HG02938 (cell line): ENCODE measurements around the gene CEP76.
"Not testable (repeated sequence)": the region's sequence is repeated elsewhere in the genome, so short reads cannot be mapped to it uniquely, and the experiment has no call there.

Experiments
- ATAC-seq: cut with Tn5 transposase; IDR thresholded peaks from one replicate; pipeline ENCODE4 v1.9.1; 2021; ENCODE audit warnings: mild to moderate bottlenecking, moderate library complexity; ENCODE audit not compliant: unreplicated experiment

CEP76 gene

GRCh38 chr18:12645751-12646203, 56.7 kb downstream of the CEP76 start:
- ATAC-seq, result no peak

DNA sequence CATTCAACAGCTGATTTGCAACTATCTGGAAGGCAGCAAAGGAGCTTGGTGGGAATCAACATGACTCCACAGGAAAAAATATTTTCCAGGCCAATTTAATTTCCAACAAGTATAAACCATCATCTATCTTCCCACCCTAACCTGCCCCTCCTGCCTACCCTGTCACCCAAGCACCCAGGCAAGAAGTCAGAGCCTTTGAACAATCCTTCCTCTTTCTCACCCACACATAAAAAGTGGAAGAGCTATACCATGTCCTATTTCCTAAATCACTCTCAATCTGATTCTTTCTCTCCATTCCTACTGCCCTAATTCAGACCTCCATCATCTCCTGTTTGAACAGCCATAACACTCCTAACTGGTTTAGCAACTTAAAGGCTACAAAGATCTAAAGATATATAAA, 57.3 kb downstream of the CEP76 start:
- ATAC-seq, result no peak

DNA sequence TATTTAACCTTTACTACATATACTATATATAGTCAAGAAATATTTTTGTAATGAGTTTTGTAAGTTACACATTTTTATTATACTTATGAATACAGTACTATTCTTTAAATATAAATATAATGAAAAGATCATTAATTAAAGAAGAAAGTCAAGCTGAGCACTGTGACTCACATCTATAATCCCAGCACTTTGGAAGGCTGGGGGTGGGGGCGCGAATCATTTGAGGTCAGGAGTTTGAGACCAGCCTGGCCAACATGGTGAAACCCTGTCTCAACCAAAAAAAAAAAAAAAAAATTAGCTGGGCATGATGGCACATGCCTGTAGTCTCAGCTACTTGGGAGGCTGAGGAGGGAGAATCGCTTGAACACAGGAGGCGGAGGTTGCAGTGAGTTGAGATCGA, 58.8 kb downstream of the CEP76 start:
- not testable (repeated sequence) for ATAC-seq

DNA sequence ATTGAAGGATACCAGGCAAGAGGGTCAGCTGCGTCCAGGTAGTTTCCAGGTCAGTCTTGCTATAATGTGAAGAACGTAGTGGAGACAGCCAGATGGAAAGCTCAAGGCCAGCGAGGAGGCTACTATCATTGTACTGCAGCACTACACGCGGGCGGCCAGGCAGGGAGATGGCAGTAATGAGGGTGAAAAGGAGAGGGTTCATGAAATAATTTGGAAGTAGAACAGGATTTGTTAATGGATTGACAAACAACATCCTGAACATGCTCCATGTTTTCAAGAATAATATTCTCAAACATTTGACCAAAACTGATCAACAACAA, 61.7 kb downstream of the CEP76 start:
- ATAC-seq, result no peak

DNA sequence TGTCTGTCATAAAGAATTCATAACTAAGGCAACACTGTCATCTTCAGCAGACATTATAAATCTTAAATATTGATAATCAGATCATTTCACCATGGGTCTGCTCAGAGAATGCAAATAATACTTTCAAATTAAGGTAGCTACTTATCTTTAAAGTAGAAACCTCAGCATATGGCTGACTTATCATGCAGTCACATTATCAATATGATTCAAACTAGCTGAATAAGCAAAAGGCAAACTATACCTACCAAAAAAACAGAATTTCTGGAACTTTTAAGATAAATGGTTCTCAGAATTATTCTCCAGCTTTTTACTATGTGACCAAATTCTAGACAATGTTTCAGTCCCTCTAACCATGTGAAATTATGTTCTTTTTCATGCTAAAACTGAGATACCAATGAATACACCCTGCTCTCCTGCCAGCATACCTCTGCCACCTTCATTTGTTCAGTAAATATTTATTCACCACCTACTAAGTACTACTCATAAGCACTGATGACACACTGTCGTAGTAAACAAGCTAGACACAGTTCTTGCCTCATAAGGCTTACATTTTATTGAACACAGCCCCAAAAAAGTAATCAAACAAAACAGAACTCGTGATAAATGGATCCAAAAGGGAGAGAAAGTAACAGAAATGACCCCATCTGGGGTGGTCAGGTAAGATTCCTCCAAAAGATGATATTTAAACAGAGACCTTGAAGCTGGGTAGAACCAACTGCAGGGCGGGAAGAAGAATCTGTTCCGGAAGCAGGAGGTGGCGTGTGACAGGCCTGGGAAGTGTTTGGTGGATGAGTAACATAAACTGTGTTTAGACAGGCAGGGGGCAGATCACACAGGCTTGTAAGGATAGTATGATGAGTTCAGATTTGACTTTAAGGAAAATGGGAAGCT, 62.3 kb downstream of the CEP76 start:
- no peak for ATAC-seq

DNA sequence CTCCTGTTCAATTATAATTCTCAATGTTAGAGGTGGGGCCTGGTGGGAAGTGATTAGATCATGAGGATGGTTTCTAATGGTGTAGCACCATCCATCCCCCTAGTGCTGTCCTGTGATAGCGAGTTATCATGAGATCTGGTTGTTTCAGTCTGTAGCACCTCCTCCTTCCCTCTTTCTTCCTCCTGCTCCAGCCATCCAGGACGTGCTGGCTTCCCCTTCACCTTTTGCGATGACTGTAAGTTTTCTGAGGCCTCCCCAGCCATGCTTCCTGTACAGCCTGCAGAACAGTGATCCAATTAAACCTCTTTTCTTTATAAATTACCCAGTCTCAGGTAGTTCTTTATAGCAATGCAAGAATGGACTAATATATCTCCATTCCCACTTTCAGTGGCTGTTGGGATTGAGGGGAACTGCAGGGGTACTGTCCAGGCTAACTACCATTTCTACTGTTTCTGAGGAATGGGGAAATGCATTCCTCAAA, 63.8 kb downstream of the CEP76 start:
- ATAC-seq, result no peak

GRCh38 chr18:12637901-12638643, 64.5 kb downstream of the CEP76 start:
- ATAC-seq, result no peak

DNA sequence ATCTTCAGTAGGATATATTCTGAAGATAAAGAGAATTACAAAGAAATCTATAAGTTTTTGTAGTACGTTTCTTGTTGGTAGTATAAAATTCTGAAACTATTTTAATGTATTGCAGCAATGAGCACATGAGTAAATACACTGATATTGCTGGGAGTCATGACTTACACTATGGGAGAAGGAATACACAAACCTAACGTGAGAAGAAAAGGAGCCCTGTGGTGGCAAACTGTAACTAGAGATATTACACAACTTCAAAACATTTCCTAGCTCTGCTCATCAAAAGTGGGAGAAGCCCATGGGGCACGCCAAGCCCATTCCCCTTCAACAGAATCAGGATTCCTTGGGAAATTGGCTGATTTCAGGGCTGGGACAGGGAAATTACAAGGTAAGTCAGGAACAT, 65.1 kb downstream of the CEP76 start:
- no peak for ATAC-seq

GRCh38 chr18:12631831-12632477, 70.6 kb downstream of the CEP76 start:
- no peak for ATAC-seq

- no peak for ATAC-seq
These were observed 72.4 kb downstream of the CEP76 start for GRCh38 chr18:12630136-12630535.

DNA sequence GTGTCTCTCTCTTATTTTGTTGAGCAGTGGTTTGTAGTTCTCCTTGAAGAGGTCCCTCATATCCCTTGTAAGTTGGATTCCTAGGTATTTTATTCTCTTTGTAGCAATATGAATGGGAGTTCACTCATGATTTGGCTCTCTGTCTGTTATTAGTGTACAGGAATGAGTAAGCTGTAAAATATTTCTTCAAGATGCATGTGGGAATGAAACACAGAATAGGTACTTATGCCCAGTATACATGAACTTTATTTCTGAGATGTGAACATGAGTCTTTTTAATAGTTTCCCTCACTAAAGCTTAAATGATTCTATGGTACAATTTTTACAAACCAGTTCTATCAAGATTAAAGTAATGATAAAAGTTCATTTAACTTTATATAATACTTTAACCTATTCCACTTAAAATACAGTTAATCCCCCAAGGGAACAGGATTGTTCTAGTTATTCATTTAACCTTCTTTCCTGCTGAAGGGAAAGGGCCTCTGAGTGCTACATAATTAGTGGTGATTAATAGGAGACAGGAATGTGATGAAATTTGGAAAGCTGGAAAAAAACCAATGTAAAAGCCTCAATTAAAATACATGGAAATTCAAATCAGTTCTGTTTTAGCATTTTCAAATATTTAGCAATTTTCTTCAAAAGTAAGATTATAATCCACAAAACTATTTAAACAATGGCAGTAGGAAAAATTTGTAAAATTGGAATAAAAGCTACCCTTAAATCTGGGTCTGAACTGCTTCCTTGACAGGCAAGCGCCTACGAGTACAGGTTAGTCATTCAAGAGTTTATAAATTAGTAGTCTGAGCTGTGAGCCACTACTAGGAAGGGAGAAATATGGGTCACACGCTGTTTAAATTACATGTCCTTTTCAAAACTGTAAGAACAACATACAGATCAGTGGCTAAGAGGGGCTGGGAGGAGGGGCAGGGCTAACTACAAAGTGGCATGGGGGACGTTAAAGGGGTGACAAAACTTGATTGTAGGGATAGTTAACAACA, 73.5 kb downstream of the CEP76 start:
- no peak for ATAC-seq

GRCh38 chr18:12627199-12627598, 75.3 kb downstream of the CEP76 start:
- not testable (repeated sequence) for ATAC-seq

GRCh38 chr18:12625241-12625640, 77.3 kb downstream of the CEP76 start:
- no peak for ATAC-seq
